Endothelial cell of umbilical vein (primary cell): Measurements from ENCODE around the gene ACVR2A. TPM values are rescaled to one million over a fixed set of nuclear protein-coding genes. Genes with fewer than 3 reads are reported as not detected.

Source experiments
- BruUV-seq: library from RNA; stranded (reverse); fragments of 400-500 nt; replicated peaks from 2 replicates; lab custom pipeline; 2021; lab: Mats Ljungman, UMichigan
- CTCF ChIA-PET: fragments of 300-600, 350-600 bp; sonication (Branson Sonifier 250); formaldehyde crosslinking; loops from one replicate; lab custom pipeline; 2021; ENCODE audit warnings: antibody characterized with exemption, inconsistent platforms; lab: Charles Lee
- POLR2A ChIA-PET: fragments of 300-600, 350-600 bp; sonication (Branson Sonifier 250); formaldehyde crosslinking; loops from one replicate; lab custom pipeline; 2021; ENCODE audit warnings: antibody characterized with exemption, inconsistent platforms; lab: Charles Lee
- DNase-seq: peaks from one replicate; pipeline ENCODE4 v3.0.0-alpha.2; 2011; ENCODE audit warnings: low read depth, low spot score
- FAIRE-seq: peaks from 2 replicates; lab custom pipeline; 2011; peaks lifted over from hg19 to GRCh38; lab: Jason Lieb, UNC
- H2AFZ ChIP-seq: 2 replicates; pipeline ENCODE4 v1.6.0; 2012; ENCODE audit warnings: low read depth, low read length, control low read depth, inconsistent platforms
- H3K27ac ChIP-seq: 2 replicates; pipeline ENCODE4 v1.5.1; 2011; ENCODE audit warnings: low read depth, mild to moderate bottlenecking, control low read depth, low read length, moderate library complexity; ENCODE audit not compliant: insufficient read depth
- H3K27me3 ChIP-seq, 2 experiments: 2 replicates each; pipeline versions ENCODE4 v1.6.0 to v1.6.1; 2011; ENCODE audit warnings: low read length in 2 of 2, mixed read lengths in 1 of 2; ENCODE audit not compliant: control insufficient read depth in 2 of 2, insufficient read depth in 2 of 2
- H3K36me3 ChIP-seq, 2 experiments: 2 replicates in 1 of 2; 3 replicates in 1 of 2; pipeline ENCODE4 v1.5.1; 2011; ENCODE audit warnings: low read length in 2 of 2, mild to moderate bottlenecking in 1 of 2, moderate library complexity in 1 of 2; ENCODE audit not compliant: control insufficient read depth in 2 of 2, insufficient read depth in 2 of 2; ENCODE audit errors: extremely low read depth in 1 of 2
- H3K4me1 ChIP-seq: 3 replicates; pipeline ENCODE4 v1.5.1; 2011; ENCODE audit warnings: mild to moderate bottlenecking, low read length; ENCODE audit not compliant: control insufficient read depth, insufficient read depth; ENCODE audit errors: extremely low read depth
- H3K4me2 ChIP-seq: 2 replicates; pipeline ENCODE4 v1.6.1; 2011; ENCODE audit warnings: low read length, control low read depth, mixed read lengths; ENCODE audit not compliant: insufficient read depth
- H3K4me3 ChIP-seq, 3 experiments: fragments of 200-600 bp in 1 of 3; sonication (generic), shearing (Covaris generic) in 1 of 3; replicated peaks in 1 of 3; 2 replicates each; pipeline ENCODE4 v1.5.1; 2011 to 2016; ENCODE audit warnings: control low read depth in 3 of 3, low read length in 3 of 3, mild to moderate bottlenecking in 2 of 3, inconsistent platforms in 1 of 3, low read depth in 1 of 3, moderate library complexity in 1 of 3; ENCODE audit not compliant: insufficient read depth in 1 of 3
- H3K79me2 ChIP-seq: 2 replicates; pipeline ENCODE4 v1.6.0; 2012; ENCODE audit warnings: low read length, inconsistent platforms; ENCODE audit not compliant: control insufficient read depth, insufficient read depth
- H3K9ac ChIP-seq: replicated peaks from 2 replicates; pipeline ENCODE3; 2011; ENCODE audit warnings: low read length, control low read depth; ENCODE audit not compliant: insufficient read depth; ENCODE audit errors: extremely low read depth
- H3K9me1 ChIP-seq: replicated peaks from 3 replicates; pipeline ENCODE4 v1.6.0; 2011; ENCODE audit warnings: mild to moderate bottlenecking, low read length; ENCODE audit not compliant: control insufficient read depth, insufficient read depth; ENCODE audit errors: extremely low read depth
- H3K9me3 ChIP-seq: replicated peaks from 2 replicates; pipeline ENCODE4 v1.5.1; 2012; ENCODE audit warnings: low read length, inconsistent platforms; ENCODE audit not compliant: control insufficient read depth, insufficient read depth
- H4K20me1 ChIP-seq: replicated peaks from 2 replicates; pipeline ENCODE3; 2011; ENCODE audit warnings: mild to moderate bottlenecking, low read length; ENCODE audit not compliant: control insufficient read depth, insufficient read depth; ENCODE audit errors: extremely low read depth
- EZH2 ChIP-seq: IDR thresholded peaks from 2 replicates; pipeline ENCODE4 v1.6.1; 2012; ENCODE audit warnings: borderline replicate concordance, low read depth, mild to moderate bottlenecking, moderate library complexity, low read length, inconsistent platforms; ENCODE audit not compliant: severe bottlenecking
- FOS ChIP-seq: IDR thresholded peaks from 2 replicates; pipeline ENCODE4 v1.6.1; 2011; ENCODE audit warnings: mild to moderate bottlenecking, low read length, moderate library complexity, borderline replicate concordance; ENCODE audit not compliant: insufficient read depth
- GATA2 ChIP-seq: IDR thresholded peaks from 2 replicates; pipeline ENCODE4 v1.7.0; 2011; ENCODE audit warnings: low read depth, mild to moderate bottlenecking, moderate library complexity, mixed read lengths, low read length; ENCODE audit not compliant: insufficient read length, insufficient read depth
- JUN ChIP-seq: IDR thresholded peaks from 2 replicates; pipeline ENCODE4 v1.6.1; 2011; ENCODE audit warnings: borderline replicate concordance, low read depth; ENCODE audit not compliant: insufficient read length, insufficient read depth
- MYC ChIP-seq: IDR thresholded peaks from one replicate; pipeline ENCODE4 v1.6.1; 2011; ENCODE audit warnings: mild to moderate bottlenecking, low read depth, low read length
- POLR2A ChIP-seq: IDR thresholded peaks from 2 replicates; pipeline ENCODE4 v1.6.1; 2012; ENCODE audit warnings: low read depth, mild to moderate bottlenecking, control low read depth, low read length
- POLR2AphosphoS5 ChIP-seq: IDR thresholded peaks from 2 replicates; pipeline ENCODE4 v1.6.1; 2012; ENCODE audit warnings: low read depth, mild to moderate bottlenecking, control low read depth, low read length, moderate library complexity; ENCODE audit not compliant: insufficient read depth
- dilution Hi-C: fragments of 300-500 bp; cut with MboI; formaldehyde crosslinking; loops from one replicate; pipeline ENCODE4 v1.15.0; 2019; ENCODE audit warnings: low sequenced_read_pairs; ENCODE audit not compliant: extremely low pct_ligation_motif_present
- intact Hi-C: fragments of 100-400 bp; cut with micrococcal nuclease; formaldehyde crosslinking; loops from one replicate; pipeline ENCODE4 v1.10.0; 2022
- polyA plus RNA-seq, 4 experiments: library from polyadenylated mRNA; depleted of rRNA in 3 of 4; stranded (reverse) in 3 of 4; unstranded in 1 of 4; fragments of >200 nt; gene quantifications; 2 replicates each; pipeline versions ENCODE4 v1.2.1 to v1.2.3, GENCODE V29; 2011 to 2012; ENCODE audit warnings: missing spikeins in 1 of 4
- total RNA-seq: library from RNA; stranded (reverse); gene quantifications from 2 replicates; pipeline ENCODE4 v1.2.3, GENCODE V29; 2021
- TF ChIP-seq, protein P1 (sequence below), 2 donors: IDR thresholded peaks; 1 replicate in 1 of 2; 2 replicates in 1 of 2; pipeline ENCODE4 v1.5.1; 2011; ENCODE audit warnings: low read length in 2 of 2, mild to moderate bottlenecking in 2 of 2, moderate library complexity in 2 of 2, control low read depth in 1 of 2, inconsistent platforms in 1 of 2, low read depth in 1 of 2; ENCODE audit not compliant: insufficient read depth in 1 of 2; ENCODE audit errors: extremely low read depth in 1 of 2
- TF ChIP-seq, protein P2 (sequence below): IDR thresholded peaks from 2 replicates; pipeline ENCODE4 v1.6.1; 2011; ENCODE audit not compliant: insufficient read depth, insufficient read length

Gene ACVR2A
- total and polyA plus RNA-seq, 2 donors (not counting 3 experiments of a cell fraction or from before 2014, with no cell fraction given) = 1.7 to 7.9 TPM

DNA sequence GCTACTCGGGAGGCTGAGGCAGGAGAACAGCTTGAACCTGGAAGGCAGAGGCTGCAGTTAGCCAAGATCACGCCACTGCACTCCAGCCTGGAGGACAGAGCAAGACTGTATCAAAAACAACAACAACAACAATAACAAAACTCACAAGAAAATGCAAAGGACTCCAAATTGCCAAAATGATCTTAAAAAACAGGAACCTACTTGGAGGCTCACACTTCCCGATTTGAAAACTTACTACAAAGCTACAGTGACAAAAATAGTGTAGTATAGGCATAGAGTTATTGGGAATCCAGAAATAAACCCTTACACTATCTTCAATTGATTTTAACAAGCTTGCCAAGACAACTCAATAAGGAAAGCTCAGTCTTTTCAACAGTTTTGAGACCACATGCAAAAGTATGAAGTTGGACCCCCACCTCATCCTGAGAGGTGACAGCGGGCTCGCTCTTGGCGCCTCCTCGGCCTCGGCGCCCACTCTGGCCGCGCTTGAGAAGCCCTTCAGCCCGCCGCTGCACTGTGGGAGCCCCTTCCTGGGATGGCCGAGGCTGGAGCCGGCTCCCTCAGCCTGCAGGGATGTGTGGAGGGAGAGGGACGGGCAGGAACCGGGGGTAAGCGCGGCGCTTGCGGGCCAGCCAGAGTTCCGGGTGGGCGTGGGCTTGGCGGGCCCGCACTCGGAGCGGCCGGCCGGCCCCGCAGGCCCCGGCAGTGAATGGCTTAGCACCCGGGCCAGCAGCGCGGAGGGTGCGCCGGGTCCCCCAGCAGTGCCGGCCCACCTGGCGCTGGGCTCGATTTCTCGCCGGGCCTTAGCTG, 18.3 kb upstream of the ACVR2A start:
- Histone ChIP-seq H3K4me2 (no peak overlapping the region), H3K27me3 (no peaks in the 10 kb centered on the region), H3K9me3 (no peaks in the 10 kb centered on the region), H4K20me1 (no peaks in the 10 kb centered on the region), H3K4me1 (peaks cover 7% of the 10 kb centered on the region), H3K79me2 (no peaks in the 10 kb centered on the region), H3K9ac (no peak overlapping the region), H2AFZ (no peak overlapping the region), H3K4me3 (no peak overlapping the region), H3K36me3 (no peaks in the 10 kb centered on the region), H3K9me1 (no peaks in the 10 kb centered on the region), H3K27ac (no peak overlapping the region)
- BruUV-seq = no TSS peak
- DNase-seq (no peak), FAIRE-seq (no peak)
- ChIA-PET POLR2A (no interaction called here), CTCF (no interaction called here)
- dilution Hi-C loops (no loop called here), intact Hi-C loops (no loop called here)
- TF ChIP-seq POLR2AphosphoS5 (no peak), JUN (no peak), FOS (no peak), POLR2A (no peak), GATA2 (no peak), EZH2 (no peak), MYC (no peak)
- TF ChIP-seq, protein P1, sequence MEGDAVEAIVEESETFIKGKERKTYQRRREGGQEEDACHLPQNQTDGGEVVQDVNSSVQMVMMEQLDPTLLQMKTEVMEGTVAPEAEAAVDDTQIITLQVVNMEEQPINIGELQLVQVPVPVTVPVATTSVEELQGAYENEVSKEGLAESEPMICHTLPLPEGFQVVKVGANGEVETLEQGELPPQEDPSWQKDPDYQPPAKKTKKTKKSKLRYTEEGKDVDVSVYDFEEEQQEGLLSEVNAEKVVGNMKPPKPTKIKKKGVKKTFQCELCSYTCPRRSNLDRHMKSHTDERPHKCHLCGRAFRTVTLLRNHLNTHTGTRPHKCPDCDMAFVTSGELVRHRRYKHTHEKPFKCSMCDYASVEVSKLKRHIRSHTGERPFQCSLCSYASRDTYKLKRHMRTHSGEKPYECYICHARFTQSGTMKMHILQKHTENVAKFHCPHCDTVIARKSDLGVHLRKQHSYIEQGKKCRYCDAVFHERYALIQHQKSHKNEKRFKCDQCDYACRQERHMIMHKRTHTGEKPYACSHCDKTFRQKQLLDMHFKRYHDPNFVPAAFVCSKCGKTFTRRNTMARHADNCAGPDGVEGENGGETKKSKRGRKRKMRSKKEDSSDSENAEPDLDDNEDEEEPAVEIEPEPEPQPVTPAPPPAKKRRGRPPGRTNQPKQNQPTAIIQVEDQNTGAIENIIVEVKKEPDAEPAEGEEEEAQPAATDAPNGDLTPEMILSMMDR (IDR thresholded peaks at IDR 0.05; ENCODE audit: extremely low read depth in 1 of 2, insufficient read depth in 1 of 2, low read depth in 1 of 2, low read length in 2 of 2) = no peak
- TF ChIP-seq, protein P2, sequence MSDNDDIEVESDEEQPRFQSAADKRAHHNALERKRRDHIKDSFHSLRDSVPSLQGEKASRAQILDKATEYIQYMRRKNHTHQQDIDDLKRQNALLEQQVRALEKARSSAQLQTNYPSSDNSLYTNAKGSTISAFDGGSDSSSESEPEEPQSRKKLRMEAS = no peak
